Right lobe of liver (tissue), 6 donors: Measurements from ENCODE around the gene WDR90. TPM values are rescaled to one million over a fixed set of nuclear protein-coding genes. Genes with fewer than 3 reads are reported as not detected.

Experiments
- ATAC-seq, 4 donors: fragments of 200-7000 bp; cut with Tn5 transposase; one replicate each; pipeline ENCODE4 v1.9.1; 2020; ENCODE audit warnings: mild to moderate bottlenecking in 4 of 4, moderate library complexity in 4 of 4
- DNase-seq, 3 donors: peaks; one replicate each; pipeline ENCODE4 v3.0.0-alpha.2; 2020
- H3K27ac ChIP-seq, 3 donors: fragments of 200-600 bp; one replicate each; pipeline ENCODE4 v1.8.0; 2022
- H3K27me3 ChIP-seq, 2 donors: fragments of 200-600 bp; one replicate each; pipeline ENCODE4 v1.8.0; 2022
- H3K36me3 ChIP-seq, 4 donors: fragments of 200-600 bp; sonication (generic) in 1 of 4; one replicate each; pipeline versions ENCODE4 v1.5.1 to v1.8.0; 2017 to 2022; ENCODE audit warnings: control low read depth in 1 of 4
- H3K4me1 ChIP-seq, 4 donors: fragments of 200-600 bp; sonication (generic) in 1 of 4; one replicate each; pipeline versions ENCODE4 v1.5.1 to v1.8.0; 2017 to 2022; ENCODE audit warnings: control low read depth in 1 of 4
- H3K4me3 ChIP-seq, 3 donors: fragments of 200-600 bp; one replicate each; pipeline ENCODE4 v1.8.0; 2022
- H3K9me3 ChIP-seq, 4 donors: fragments of 200-600 bp; sonication (generic) in 1 of 4; one replicate each; pipeline versions ENCODE4 v1.5.1 to v1.8.0; 2017 to 2022; ENCODE audit warnings: control low read depth in 1 of 4
- CTCF ChIP-seq, 4 donors: fragments of 200-600 bp in 3 of 4; fragments of 450-650 bp in 1 of 4; IDR thresholded peaks; one replicate each; pipeline versions ENCODE4 v1.5.1 to v1.8.0; 2016 to 2022; ENCODE audit warnings: antibody characterized with exemption in 4 of 4, mild to moderate bottlenecking in 2 of 4
- POLR2A ChIP-seq: fragments of 450-650 bp; IDR thresholded peaks from one replicate; pipeline ENCODE4 v1.6.1; 2017; ENCODE audit warnings: antibody characterized with exemption, mild to moderate bottlenecking
- WGBS: methylation state at CpG from one replicate; pipeline ENCODE4 v1.1.6; 2018; ENCODE audit warnings: low coverage, low lambda C conversion rate; ENCODE audit not compliant: insufficient coverage; ENCODE audit errors: missing lambda C conversion rate; 5-methylcytosine and 5-hydroxymethylcytosine counted together
- intact Hi-C, 2 donors: fragments of 100-400 bp; cut with DNase I; formaldehyde crosslinking; loops; one replicate each; pipeline versions ENCODE4 v1.11.2 to v1.14.1; 2022
- total RNA-seq, 6 experiments: library from RNA; depleted of rRNA in 2 of 6; stranded (reverse); fragments of >200 nt in 2 of 6; fragmentation: NEBNext Ultra II Directional in 3 of 6; extraction: Animal tissue kit (Norgen Biotek cat#: 25700) in 3 of 6; gene quantifications; one replicate each; pipeline versions ENCODE4 v1.1.0 to v1.2.4, GENCODE V29; 2016 to 2023
- donor health status: DM: no; HTN: yes; CAD: no.
- donor health status: DM: no; HTN: no; CAD: no.
- donor health status: DM: no; HTN: no; CAD: no.
- donor health status: DM: no; HTN: yes; CAD: no.
- donor health status: DM: no; HTN: yes; CAD: no.

WDR90 gene
- total RNA-seq, 6 experiments from 2014 or later = 7.2 to 18.1 (median 11.8) TPM

DNA sequence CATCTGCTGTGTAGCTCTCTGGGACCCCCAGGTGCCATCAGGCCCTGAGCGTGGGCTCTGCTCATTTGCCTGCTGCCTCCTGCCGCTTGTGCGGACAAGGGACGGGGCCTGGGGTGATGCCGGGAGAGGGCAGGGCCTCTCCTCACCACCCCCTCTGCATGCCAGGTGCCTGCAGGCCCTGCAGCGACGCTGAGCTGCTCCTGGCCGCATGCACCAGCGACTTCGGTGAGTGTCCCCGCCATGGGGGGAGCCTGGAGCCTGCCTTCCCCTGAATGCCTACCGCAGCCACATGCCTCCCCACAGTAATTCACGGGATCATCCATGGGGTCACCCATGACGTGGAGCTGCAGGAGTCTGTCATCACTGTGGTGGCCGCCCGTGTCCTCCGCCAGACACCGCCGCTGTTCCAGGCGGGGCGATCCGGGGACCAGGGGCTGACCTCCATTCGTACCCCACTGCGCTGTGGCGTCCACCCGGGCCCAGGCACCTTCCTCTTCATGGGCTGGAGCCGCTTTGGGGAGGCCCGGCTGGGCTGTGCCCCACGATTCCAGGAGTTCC is 67.7 kb downstream of the WDR90 start:
- H3K4me3 ChIP-seq = no peak overlapping the region
- ATAC-seq = no peak
- H3K9me3 ChIP-seq = no peaks in the 10 kb centered on the region
- no peak overlapping the region for H3K27ac ChIP-seq
- no peaks in the 10 kb centered on the region for H3K36me3 ChIP-seq
- TF ChIP-seq POLR2A = no peak
- TF ChIP-seq CTCF (IDR thresholded peaks at IDR 0.05) = no peak
- intact Hi-C loops = no loop called here
- DNase-seq = no peak
- no peaks in the 10 kb centered on the region for H3K27me3 ChIP-seq
- H3K4me1 ChIP-seq = peaks cover 0 to 33% (median 5%) of the 10 kb centered on the region in 4 donors
- 65% methylated on average over 5 of the region's 29 CpGs for WGBS

Other genes starting within 250 kb of the WDR90 start
- 100 to 1,000 TPM in 3 of 6 experiments, 10 to 100 TPM in 3; 73.6 to 169 (median 97.0) TPM for gene DECR2, start 247.5 kb upstream of the WDR90 start, total RNA-seq
- 10 to 100 TPM; 19.5 to 38.3 (median 25.5) TPM for gene RAB11FIP3, start 223.7 kb upstream of the WDR90 start, total RNA-seq
- gene CAPN15, start 121.7 kb upstream of the WDR90 start, total RNA-seq = 10 to 100 TPM; 17.3 to 34.3 (median 23.3) TPM
- not detected for gene PRR35, start 89.0 kb upstream of the WDR90 start, total RNA-seq
- gene NHLRC4, start 82.4 kb upstream of the WDR90 start, total RNA-seq = under 1 TPM in 5 of 6 experiments, not detected in 1; 0.12 to 0.33 (median 0.28) TPM
- gene PIGQ, start 79.4 kb upstream of the WDR90 start, total RNA-seq = 10 to 100 TPM; 19.5 to 32.0 (median 27.8) TPM
- 10 to 100 TPM in 5 of 6 experiments, 1 to 10 TPM in 1; 10.0 to 14.1 (median 12.0) TPM for gene RAB40C, start 59.3 kb upstream of the WDR90 start, total RNA-seq
- under 1 TPM; 0.43 to 0.70 (median 0.56) TPM for gene WFIKKN1, start 18.4 kb upstream of the WDR90 start, total RNA-seq
- 100 to 1,000 TPM in 1 of 6 experiments, 10 to 100 TPM in 5; 22.7 to 126 (median 32.6) TPM for gene METTL26, start 13.1 kb upstream of the WDR90 start, total RNA-seq
- gene MCRIP2, start 7.5 kb upstream of the WDR90 start, total RNA-seq = 100 to 1,000 TPM in 2 of 6 experiments, 10 to 100 TPM in 4; 48.8 to 130 (median 76.7) TPM
- gene RHOT2, start 18.8 kb downstream of the WDR90 start, total RNA-seq = 10 to 100 TPM; 28.5 to 44.8 (median 40.3) TPM
- 1 to 10 TPM in 1 of 6 experiments, under 1 TPM in 5; 0.37 to 1.1 (median 0.60) TPM for gene RHBDL1, start 26.3 kb downstream of the WDR90 start, total RNA-seq
- gene STUB1, start 31.0 kb downstream of the WDR90 start, total RNA-seq = 10 to 100 TPM; 37.3 to 69.6 (median 54.3) TPM
- gene JMJD8, start 35.0 kb downstream of the WDR90 start, total RNA-seq = 10 to 100 TPM; 26.9 to 68.1 (median 36.9) TPM
- 10 to 100 TPM in 1 of 6 experiments, 1 to 10 TPM in 5; 5.5 to 11.7 (median 9.7) TPM for gene WDR24, start 41.0 kb downstream of the WDR90 start, total RNA-seq
- gene FBXL16, start 56.4 kb downstream of the WDR90 start, total RNA-seq = 1 to 10 TPM in 2 of 6 experiments, under 1 TPM in 1, not detected in 3; 0.05 to 2.3 (median 1.7) TPM
- gene METRN, start 65.8 kb downstream of the WDR90 start, total RNA-seq = 10 to 100 TPM; 14.0 to 43.7 (median 26.2) TPM
- gene ANTKMT, start 71.8 kb downstream of the WDR90 start, total RNA-seq = 10 to 100 TPM; 19.7 to 56.0 (median 28.2) TPM
- gene CCDC78, start 77.1 kb downstream of the WDR90 start, total RNA-seq = under 1 TPM in 1 of 6 experiments, not detected in 5; 0.31 TPM
- gene HAGHL, start 77.7 kb downstream of the WDR90 start, total RNA-seq = 1 to 10 TPM in 4 of 6 experiments, under 1 TPM in 2; 0.83 to 2.5 (median 1.3) TPM
- gene CIAO3, start 91.6 kb downstream of the WDR90 start, total RNA-seq = 10 to 100 TPM; 11.9 to 26.1 (median 17.3) TPM
- gene MSLN, start 111.4 kb downstream of the WDR90 start, total RNA-seq = under 1 TPM in 1 of 6 experiments, not detected in 5; 0.25 TPM
- 10 to 100 TPM in 2 of 6 experiments, 1 to 10 TPM in 4; 5.1 to 16.2 (median 6.6) TPM for gene RPUSD1, start 139.0 kb downstream of the WDR90 start, total RNA-seq
- 1 to 10 TPM; 2.9 to 7.8 (median 4.6) TPM for gene CHTF18, start 139.3 kb downstream of the WDR90 start, total RNA-seq
- gene GNG13, start 151.4 kb downstream of the WDR90 start, total RNA-seq = not detected